GM21367 (cell line): Measurements from ENCODE around the gene JAKMIP2.

Experiments used
- ATAC-seq: cut with Tn5 transposase; IDR thresholded peaks from one replicate; pipeline ENCODE4 v1.9.1; 2021; ENCODE audit not compliant: unreplicated experiment

JAKMIP2 gene

GRCh38 chr5:147704544-147704943, 78.0 kb downstream of the JAKMIP2 start:
- ATAC-seq, result no peak

- no peak for ATAC-seq
Observed at GRCh38 chr5:147701468-147701867, 81.1 kb downstream of the JAKMIP2 start.

GRCh38 chr5:147699496-147700088, 82.9 kb downstream of the JAKMIP2 start:
- no peak for ATAC-seq

GRCh38 chr5:147697380-147697779, 85.1 kb downstream of the JAKMIP2 start:
- no peak for ATAC-seq

- no peak for ATAC-seq
Observed at GRCh38 chr5:147694772-147695171, 87.8 kb downstream of the JAKMIP2 start.

- no peak for ATAC-seq
Observed at GRCh38 chr5:147693233-147693632, 89.3 kb downstream of the JAKMIP2 start.

GRCh38 chr5:147691130-147691529, 91.4 kb downstream of the JAKMIP2 start:
- no peak for ATAC-seq

GRCh38 chr5:147690595-147690994, 91.9 kb downstream of the JAKMIP2 start:
- ATAC-seq, result no peak

GRCh38 chr5:147689426-147689825, 93.1 kb downstream of the JAKMIP2 start:
- ATAC-seq, result no peak

GRCh38 chr5:147688656-147689356, 93.7 kb downstream of the JAKMIP2 start:
- ATAC-seq, result no peak

- ATAC-seq, result no peak
Observed at GRCh38 chr5:147687118-147687517, 95.4 kb downstream of the JAKMIP2 start.

GRCh38 chr5:147686421-147686820, 96.1 kb downstream of the JAKMIP2 start:
- ATAC-seq, result no peak

- ATAC-seq, result no peak
Observed at GRCh38 chr5:147685993-147686392, 96.5 kb downstream of the JAKMIP2 start.

- no peak for ATAC-seq
Observed at GRCh38 chr5:147675168-147675567, 107.4 kb downstream of the JAKMIP2 start.

GRCh38 chr5:147674411-147674810, 108.1 kb downstream of the JAKMIP2 start:
- ATAC-seq, result no peak

- ATAC-seq, result no peak
Observed at GRCh38 chr5:147673791-147674190, 108.7 kb downstream of the JAKMIP2 start.

GRCh38 chr5:147673266-147673665, 109.3 kb downstream of the JAKMIP2 start:
- no peak for ATAC-seq

GRCh38 chr5:147671365-147671764, 111.2 kb downstream of the JAKMIP2 start:
- ATAC-seq, result no peak

GRCh38 chr5:147670815-147671214, 111.7 kb downstream of the JAKMIP2 start:
- ATAC-seq, result no peak

- ATAC-seq, result no peak
Observed at GRCh38 chr5:147669169-147669869, 113.2 kb downstream of the JAKMIP2 start.

GRCh38 chr5:147668385-147668784, 114.1 kb downstream of the JAKMIP2 start:
- ATAC-seq, result no peak

GRCh38 chr5:147667363-147667762, 115.2 kb downstream of the JAKMIP2 start:
- no peak for ATAC-seq
